Ishikawa (cell line): ENCODE data around the gene ENOX1.

Experiments
- CEBPB ChIP-seq: IDR thresholded peaks from 2 replicates; pipeline ENCODE4 v1.6.1; 2012
- CREB1 ChIP-seq: IDR thresholded peaks from 2 replicates; pipeline ENCODE4 v1.6.1; 2012; ENCODE audit warnings: low read depth
- EGR1 ChIP-seq: IDR thresholded peaks from 2 replicates; pipeline ENCODE4 v1.6.1; 2012
- EP300 ChIP-seq: IDR thresholded peaks from 2 replicates; pipeline ENCODE4 v1.6.1; 2012; ENCODE audit warnings: borderline replicate concordance
- FOXM1 ChIP-seq: IDR thresholded peaks from 2 replicates; pipeline ENCODE4 v1.6.1; 2012; ENCODE audit warnings: low read depth, borderline replicate concordance
- MAX ChIP-seq: IDR thresholded peaks from 2 replicates; pipeline ENCODE4 v1.6.1; 2012
- NFIC ChIP-seq: IDR thresholded peaks from 2 replicates; pipeline ENCODE4 v1.6.1; 2012
- RAD21 ChIP-seq: IDR thresholded peaks from 2 replicates; pipeline ENCODE4 v1.6.1; 2012; ENCODE audit warnings: low read depth
- REST ChIP-seq: IDR thresholded peaks from 2 replicates; pipeline ENCODE4 v1.6.1; 2012; ENCODE audit warnings: low read depth, mild to moderate bottlenecking
- TAF1 ChIP-seq: IDR thresholded peaks from 2 replicates; pipeline ENCODE4 v1.6.1; 2012; ENCODE audit warnings: low read depth, mild to moderate bottlenecking
- TCF12 ChIP-seq: IDR thresholded peaks from 2 replicates; pipeline ENCODE4 v1.6.1; 2012; ENCODE audit warnings: low read depth
- TEAD4 ChIP-seq: IDR thresholded peaks from 2 replicates; pipeline ENCODE4 v1.6.1; 2012
- USF1 ChIP-seq: IDR thresholded peaks from 2 replicates; pipeline ENCODE4 v1.6.1; 2012
- YY1 ChIP-seq: IDR thresholded peaks from 2 replicates; pipeline ENCODE4 v1.6.1; 2012; ENCODE audit warnings: low read depth
- ZBTB7A ChIP-seq: IDR thresholded peaks from 2 replicates; pipeline ENCODE4 v1.6.1; 2012; ENCODE audit warnings: low read depth

The ENOX1 gene

GRCh38 chr13:43720780-43721397 lies 65.9 kb downstream of the ENOX1 start:
- TF ChIP-seq YY1 (no peak), TCF12 (no peak), RAD21 (no peak), CREB1 (no peak), FOXM1 (no peak), TEAD4 (no peak), REST (no peak), NFIC (no peak), ZBTB7A (no peak), TAF1 (no peak), CEBPB (no peak), USF1 (no peak), EGR1 (no peak)

- TF ChIP-seq NFIC: no peak
- no peak for TF ChIP-seq TCF12
- no peak for TF ChIP-seq CEBPB
- TF ChIP-seq USF1: no peak
- no peak for TF ChIP-seq YY1
- no peak for TF ChIP-seq FOXM1
- no peak for TF ChIP-seq EP300
- no peak for TF ChIP-seq EGR1
- no peak for TF ChIP-seq ZBTB7A
These were observed 88.0 kb downstream of the ENOX1 start for GRCh38 chr13:43698758-43699157.

GRCh38 chr13:43698009-43698408 lies 88.8 kb downstream of the ENOX1 start:
- TF ChIP-seq EP300 (no peak), FOXM1 (no peak), RAD21 (no peak), CREB1 (no peak), TCF12 (no peak), NFIC (no peak), TAF1 (no peak), TEAD4 (no peak), CEBPB (no peak), USF1 (no peak), REST (no peak), EGR1 (no peak), MAX (no peak), ZBTB7A (no peak)

GRCh38 chr13:43697323-43697722 lies 89.4 kb downstream of the ENOX1 start:
- no peak for TF ChIP-seq CEBPB
- no peak for TF ChIP-seq RAD21
- TF ChIP-seq TCF12: no peak
- no peak for TF ChIP-seq ZBTB7A
- TF ChIP-seq CREB1: no peak
- TF ChIP-seq MAX: no peak
- no peak for TF ChIP-seq TEAD4
- no peak for TF ChIP-seq FOXM1
- TF ChIP-seq EGR1: no peak
- TF ChIP-seq USF1: no peak
- no peak for TF ChIP-seq NFIC
- TF ChIP-seq TAF1: no peak
- TF ChIP-seq REST: no peak
- no peak for TF ChIP-seq YY1
- TF ChIP-seq EP300: no peak
